HG03025 (cell line): Measurements from ENCODE around the gene FBXL13.
"Not testable (repeated sequence)": the region's sequence is repeated elsewhere in the genome, so short reads cannot be mapped to it uniquely, and the experiment has no call there.

Experiments used
- ATAC-seq: cut with Tn5 transposase; IDR thresholded peaks from one replicate; pipeline ENCODE4 v1.9.1; 2021; ENCODE audit warnings: mild to moderate bottlenecking, moderate library complexity; ENCODE audit not compliant: unreplicated experiment, low FRiP score

Gene FBXL13

DNA sequence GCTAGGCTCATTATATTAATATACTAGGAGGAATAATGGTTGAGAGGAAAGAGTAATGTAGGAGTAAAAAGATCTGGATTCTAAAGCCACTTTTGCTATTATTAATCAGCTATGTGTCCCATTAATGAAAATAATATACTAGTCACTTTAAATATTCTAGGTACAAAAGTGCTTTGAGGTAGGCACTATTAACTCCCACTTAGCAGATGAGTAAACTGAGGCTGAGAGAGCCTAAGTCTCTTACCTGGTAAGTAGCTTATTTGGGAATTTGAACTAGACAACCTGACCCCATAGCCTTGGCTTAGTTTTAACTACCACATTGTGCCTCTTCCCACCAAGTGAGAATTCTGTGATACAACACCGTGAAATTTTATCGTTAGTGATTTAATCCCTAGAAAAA, 6.3 kb upstream of the FBXL13 start:
- ATAC-seq, result no peak

GRCh38 chr7:103079836-103080235, 5.2 kb upstream of the FBXL13 start:
- ATAC-seq, result no peak

- ATAC-seq, result not testable (repeated sequence)
Observed at GRCh38 chr7:103078226-103078625, 3.6 kb upstream of the FBXL13 start.

GRCh38 chr7:103077318-103077717, 2.7 kb upstream of the FBXL13 start:
- no peak for ATAC-seq

DNA sequence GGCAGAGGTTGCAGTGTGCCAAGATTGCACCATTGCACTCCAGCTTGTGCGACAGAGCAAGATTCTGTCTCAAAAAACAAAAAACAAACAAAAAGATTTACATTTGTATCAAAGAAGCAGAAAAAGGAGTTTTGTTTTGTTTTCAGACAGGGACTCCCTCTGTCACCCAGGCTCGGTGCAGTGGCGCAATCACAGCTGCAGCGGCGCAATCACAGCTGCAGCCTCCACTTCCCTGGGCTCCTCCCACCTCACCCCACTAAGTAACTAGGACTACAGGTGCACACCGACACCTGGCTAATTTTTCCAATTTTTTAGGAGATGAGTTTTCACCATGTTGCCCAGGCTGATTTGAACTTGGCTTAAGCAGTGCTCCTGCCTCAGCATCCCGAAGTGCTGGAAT, 2.2 kb upstream of the FBXL13 start:
- ATAC-seq, result no peak

DNA sequence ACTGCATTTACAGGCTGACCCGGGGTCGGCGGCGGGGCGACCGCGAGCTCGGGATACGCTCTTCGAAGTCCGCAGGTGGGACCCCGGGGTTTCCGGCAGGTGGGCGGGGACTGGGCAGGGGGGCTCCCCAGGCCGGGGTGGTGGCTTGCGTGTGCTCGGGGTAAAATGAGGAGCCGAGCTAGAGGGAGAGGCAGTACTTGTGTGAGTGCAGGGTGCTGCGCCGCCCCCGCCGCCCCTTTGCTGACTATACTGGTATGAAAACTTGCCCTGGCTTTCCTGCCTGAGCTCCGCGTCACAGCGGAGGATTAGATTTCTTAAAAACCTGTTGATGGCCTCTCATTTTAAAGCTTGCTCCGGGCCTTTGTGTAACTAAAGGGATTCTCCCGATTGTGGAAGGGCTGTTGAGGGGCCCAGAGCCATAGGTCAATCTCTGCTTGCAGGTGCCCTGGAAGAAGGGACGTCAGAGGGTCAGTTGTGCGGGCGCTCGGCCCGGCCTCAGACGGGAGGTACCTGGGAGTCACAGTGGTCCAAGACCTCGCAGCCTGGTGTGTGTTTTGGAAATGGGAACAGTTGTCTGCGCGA, 832 bp upstream of the FBXL13 start:
- ATAC-seq, result peak; percentile 40

- no peak for ATAC-seq
Observed at GRCh38 chr7:103073989-103074518, 542 bp downstream of the FBXL13 start.

DNA sequence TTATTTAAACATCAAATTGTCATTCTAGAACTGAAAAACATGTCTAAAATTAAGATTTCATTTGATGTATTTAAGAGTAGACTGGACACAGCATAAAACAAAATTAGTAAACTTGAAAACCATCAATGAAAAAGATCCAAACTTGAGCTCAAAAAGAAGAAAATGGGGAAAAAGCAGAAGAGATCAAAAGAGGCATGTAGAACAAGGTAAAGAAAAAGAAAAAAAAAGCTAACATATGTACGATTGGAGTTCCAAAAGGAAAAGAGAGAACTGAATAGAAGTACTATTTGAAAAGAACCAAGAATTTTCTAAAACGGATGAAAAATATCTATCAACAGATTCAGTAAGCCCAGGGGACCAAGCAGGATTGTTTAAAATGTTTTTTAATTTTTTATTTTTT, 3.6 kb downstream of the FBXL13 start:
- ATAC-seq, result no peak

DNA sequence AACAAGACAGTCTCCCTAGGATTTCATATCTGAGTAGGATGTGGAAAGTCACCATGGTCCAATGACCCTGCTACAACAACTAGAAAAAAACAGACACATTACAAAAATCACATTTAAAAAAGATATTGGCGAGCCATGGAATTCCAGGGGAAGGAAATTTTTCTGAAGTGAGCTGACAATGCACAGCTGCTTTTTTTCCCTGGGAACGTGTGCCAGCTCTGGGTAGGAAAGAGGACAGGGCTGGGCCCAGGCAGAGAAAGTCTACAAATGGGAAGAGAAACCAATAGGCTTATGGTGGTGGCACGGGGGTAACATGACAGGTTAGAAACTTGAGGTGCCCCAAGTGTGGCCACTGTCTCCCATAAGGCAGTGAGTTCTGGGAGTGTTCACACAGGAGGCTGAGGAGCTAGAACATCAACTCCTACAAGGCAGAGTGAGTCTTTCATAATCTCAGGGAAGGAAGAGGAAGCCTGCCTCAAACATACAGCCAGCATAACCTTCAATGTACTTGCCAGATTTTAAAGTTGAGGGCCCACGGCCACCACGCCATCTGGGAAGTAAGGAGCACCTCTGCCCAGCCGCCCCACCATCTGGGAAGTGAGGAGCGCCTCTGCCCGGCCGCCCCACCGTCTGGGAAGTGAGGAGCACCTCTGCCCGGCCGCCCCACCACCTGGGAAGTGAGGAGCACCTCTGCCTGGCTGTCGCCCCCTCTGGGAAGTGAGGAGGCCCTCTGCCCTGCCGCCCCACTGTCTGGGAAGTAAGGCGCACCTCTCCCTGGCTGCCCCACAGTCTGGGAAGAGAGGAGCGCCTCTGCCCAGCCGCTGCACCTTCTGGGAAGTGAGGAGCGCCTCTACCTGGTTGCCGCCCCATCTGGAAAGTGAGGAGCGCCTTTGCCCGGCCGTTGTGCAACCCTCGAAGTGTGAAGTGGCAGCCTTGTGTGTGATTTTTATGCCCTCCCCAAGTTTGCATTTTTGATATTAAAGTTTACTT, 5.9 kb downstream of the FBXL13 start:
- no peak for ATAC-seq

- no peak for ATAC-seq
Observed at GRCh38 chr7:103065667-103066066, 8.9 kb downstream of the FBXL13 start.

GRCh38 chr7:103063895-103064294, 10.7 kb downstream of the FBXL13 start:
- no peak for ATAC-seq

DNA sequence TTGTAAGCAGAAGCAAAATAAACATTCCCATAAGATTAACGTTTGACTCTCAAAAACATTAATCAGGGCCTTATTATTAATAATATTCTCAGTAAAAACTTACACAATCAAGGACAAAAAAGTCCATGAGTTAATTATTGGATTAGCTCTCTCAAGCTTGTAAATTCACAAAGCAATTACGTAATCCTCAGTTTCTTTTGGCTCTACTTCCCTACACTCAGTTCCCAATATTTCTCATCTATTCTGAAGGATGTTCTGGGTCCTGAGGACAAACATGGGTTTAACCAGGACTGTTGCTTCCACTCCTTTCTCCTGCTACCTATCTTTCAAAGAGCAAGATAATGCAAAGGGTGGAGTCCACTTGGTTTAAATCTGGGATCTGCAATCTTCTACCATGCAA, 15.1 kb downstream of the FBXL13 start:
- ATAC-seq, result no peak

DNA sequence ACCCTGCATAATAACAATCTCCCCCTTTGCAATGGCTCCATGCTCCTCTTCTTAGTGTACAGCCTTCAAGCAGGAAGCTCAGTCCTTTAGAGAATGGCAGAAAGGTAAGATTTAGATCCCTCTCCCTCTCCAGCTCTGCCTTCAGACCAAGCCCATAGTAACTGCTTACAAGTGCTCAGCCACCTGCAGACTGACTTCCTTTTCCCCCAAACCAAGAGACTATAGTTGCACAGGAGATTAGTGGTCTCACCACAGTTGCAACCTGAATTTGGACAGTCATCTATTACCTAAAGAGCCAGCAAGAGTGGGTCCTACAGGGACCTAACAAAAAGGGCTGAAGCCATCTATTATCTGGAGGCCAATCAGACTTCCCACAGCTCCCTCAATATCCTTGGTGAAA, 16.5 kb downstream of the FBXL13 start:
- ATAC-seq, result no peak

- ATAC-seq, result not testable (repeated sequence)
Observed at GRCh38 chr7:103056006-103056405, 18.6 kb downstream of the FBXL13 start.

DNA sequence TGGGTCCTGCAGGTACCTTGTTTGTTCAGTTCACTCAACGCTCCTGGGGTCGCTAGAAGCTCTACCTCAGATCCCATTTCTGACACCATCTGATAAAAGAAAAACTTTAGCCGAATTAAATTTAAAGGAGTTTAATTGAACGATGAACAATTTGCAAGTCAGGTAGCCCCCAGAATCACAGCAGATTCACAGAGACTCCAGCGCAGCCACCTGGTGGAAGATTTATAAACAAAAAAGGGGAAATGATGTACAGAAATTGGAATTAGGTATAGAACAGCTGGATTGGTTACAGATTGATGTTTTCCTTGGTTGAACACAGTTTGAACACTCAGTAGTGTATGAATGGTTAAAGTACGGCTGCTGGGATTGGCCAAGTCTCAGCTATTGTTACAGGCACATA, 23.1 kb downstream of the FBXL13 start:
- ATAC-seq, result no peak

GRCh38 chr7:103048833-103049232, 25.8 kb downstream of the FBXL13 start:
- no peak for ATAC-seq

DNA sequence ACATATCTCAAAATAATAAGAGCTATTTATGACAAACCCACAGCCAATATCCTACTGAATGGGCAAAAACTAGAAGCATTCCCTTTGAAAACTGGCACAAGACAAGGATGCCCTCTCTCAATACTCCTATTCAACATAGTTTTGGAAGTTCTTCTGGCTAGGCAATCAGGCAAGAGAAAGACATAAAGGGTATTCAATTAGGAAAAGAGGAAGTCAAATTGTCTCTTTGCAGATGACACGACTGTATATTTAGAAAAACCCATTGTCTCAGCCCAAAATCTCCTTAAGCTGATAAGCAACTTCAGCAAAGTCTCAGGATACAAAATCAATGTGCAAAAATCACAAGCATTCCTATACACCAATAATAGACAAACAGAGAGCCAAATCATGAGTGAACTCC, 32.8 kb downstream of the FBXL13 start:
- ATAC-seq, result not testable (repeated sequence)

DNA sequence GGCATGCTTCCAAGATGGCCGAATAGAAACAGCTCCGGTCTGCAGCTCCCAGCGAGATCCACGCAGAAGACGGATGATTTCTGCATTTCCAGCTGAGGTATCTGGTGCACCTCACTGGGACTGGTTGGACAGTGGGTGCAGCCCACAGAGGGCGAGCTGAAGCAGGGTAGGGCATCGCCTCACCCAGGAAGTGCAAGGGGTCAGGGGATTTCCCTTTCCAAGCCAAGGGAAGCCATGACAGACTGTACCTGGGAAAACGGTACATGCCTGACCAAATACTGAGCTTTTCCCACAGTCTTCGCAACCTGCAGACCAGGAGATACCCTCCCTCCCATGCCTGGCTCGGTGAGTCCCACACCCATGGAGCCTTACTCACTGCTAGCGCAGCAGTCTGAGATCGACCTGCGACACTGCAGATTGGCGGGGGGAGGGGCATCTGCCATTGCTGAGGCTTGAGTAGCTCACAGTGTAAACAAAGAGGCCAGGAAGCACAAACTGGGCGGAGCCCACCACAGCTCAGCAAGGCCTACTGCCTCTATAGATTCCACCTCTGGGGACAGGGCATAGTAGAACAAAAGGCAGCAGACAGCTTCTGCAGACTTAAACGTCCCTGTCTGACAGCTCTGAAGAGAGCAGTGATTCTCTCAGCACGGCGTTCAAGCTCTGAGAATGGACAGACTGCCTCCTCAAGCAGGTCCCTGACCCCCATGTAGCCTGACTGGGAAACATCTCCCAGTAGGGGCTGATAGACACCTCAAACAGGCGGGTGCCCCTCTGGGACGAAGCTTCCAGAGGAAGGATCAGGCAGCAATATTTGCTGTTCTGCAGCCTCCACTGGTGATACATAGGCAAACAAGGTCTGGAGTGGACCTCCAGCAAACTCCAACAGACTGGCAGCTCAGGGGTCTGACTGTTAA, 36.5 kb downstream of the FBXL13 start:
- not testable (repeated sequence) for ATAC-seq

DNA sequence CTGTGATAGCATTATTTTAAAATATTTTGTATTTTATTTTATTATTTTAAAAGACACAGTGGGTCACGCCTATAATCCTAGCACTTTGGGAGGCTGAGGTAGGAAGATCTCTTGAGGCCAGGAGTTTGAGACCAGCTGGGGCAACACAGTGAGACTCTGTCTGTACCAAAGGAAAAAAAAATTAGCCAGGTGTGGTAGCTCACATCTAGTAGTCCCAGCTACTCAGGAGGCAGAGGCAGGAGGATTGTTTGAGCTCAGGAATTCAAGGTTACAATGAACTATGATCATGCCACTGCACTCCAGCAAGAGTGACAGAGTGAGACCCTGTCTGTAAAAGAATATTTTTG, 37.1 kb downstream of the FBXL13 start:
- ATAC-seq, result no peak

- ATAC-seq, result not testable (repeated sequence)
Observed at GRCh38 chr7:103034318-103034717, 40.3 kb downstream of the FBXL13 start.

GRCh38 chr7:103031781-103032180, 42.8 kb downstream of the FBXL13 start:
- no peak for ATAC-seq
